ENCODE data around the gene ZFC3H1.

Gene ZFC3H1

DNA sequence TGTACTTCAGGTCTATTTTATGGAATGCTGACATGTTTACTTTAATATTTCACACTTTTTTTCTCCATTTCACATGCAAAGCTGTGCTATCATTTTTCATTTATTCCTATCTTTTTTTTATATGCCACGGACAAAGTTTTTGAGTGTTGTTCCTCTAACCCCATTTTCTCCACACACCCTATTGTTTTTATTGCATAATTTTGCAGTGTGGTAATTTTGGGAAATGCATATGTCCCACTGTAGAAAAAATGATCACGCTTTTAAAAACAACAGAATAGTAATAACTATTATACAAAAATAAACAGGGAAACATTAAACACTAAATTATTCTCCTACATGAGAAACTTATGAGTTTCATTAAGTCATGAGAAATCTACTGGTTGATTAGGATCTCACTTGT is 14.2 kb downstream of the ZFC3H1 start:
- H3K4me1 ChIP-seq: peaks cover 0 to 48% (median 13%) of the 10 kb centered on the region in 10 experiments; a peak in 14 of 20 replicates
- peaks cover 31 to 84% (median 58%) of the 10 kb centered on the region in 11 experiments for H4K20me1 ChIP-seq
- H3K27ac ChIP-seq: no peak overlapping the region
- no peak overlapping the region for H3K4me3 ChIP-seq
- peaks cover 13 to 23% (median 19%) of the 10 kb centered on the region in 11 experiments for H3K9me3 ChIP-seq (replicated peaks in 1 of 11)
- H3K4me2 ChIP-seq: no peak overlapping the region
- H3K27me3 ChIP-seq: no peaks in the 10 kb centered on the region
- peaks cover 90 to 100% (median 98%) of the 10 kb centered on the region in 11 experiments for H3K36me3 ChIP-seq
- no peak for TF ChIP-seq Cebpa-rat (IDR thresholded peaks at IDR 0.05)
- no peak overlapping the region for H3K9ac ChIP-seq

DNA sequence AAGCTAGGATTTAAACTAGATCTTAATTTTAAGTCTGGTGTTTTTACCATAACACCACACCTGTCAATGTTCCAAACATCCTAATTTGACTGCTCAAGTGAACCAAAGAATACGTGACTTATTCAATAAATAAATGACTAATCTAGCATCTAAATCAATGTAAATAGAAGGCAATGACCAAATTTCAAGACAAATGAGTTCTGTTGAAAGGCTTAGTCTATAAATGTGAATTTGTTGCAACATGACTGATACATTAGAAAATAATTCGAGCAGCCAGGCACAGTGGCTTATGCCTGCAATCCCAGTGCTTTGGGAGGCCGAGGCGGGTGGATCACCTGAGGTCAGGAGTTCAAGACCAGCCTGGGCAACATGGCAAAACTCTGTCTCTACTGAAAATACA is 15.1 kb downstream of the ZFC3H1 start:
- H3K9ac ChIP-seq: no peak overlapping the region
- TF ChIP-seq Cebpa-rat (IDR thresholded peaks at IDR 0.05): no peak
- no peak overlapping the region for H3K27ac ChIP-seq
- H3K4me2 ChIP-seq: no peak overlapping the region
- H3K4me1 ChIP-seq: peaks cover 0 to 57% (median 13%) of the 10 kb centered on the region in 10 experiments; a peak in 14 of 20 replicates
- H3K9me3 ChIP-seq (replicated peaks in 1 of 11): peaks cover 5 to 14% (median 10%) of the 10 kb centered on the region in 11 experiments
- H3K36me3 ChIP-seq: peaks cover 90 to 100% (median 98%) of the 10 kb centered on the region in 11 experiments
- no peaks in the 10 kb centered on the region for H3K27me3 ChIP-seq
- no peak overlapping the region for H3K4me3 ChIP-seq
- peaks cover 31 to 84% (median 53%) of the 10 kb centered on the region in 11 experiments for H4K20me1 ChIP-seq

DNA sequence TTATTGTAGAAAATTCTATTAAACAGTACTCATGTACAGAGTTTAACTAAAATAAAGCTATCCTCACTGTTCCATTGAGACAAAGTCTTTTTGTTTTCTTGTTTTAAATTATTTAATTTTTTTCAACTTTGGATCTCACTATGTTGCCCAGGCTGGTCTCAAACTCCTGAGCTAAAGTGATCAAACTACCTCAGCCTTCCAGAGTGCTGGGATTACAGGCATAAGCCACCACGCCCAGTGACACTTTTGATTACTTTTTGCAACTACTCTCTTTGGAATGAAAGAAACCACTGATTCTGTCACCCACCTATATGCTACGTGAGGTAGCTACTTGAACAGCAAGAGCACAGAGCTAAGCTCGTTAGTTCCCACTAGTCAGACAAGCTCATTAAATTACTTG is 17.1 kb downstream of the ZFC3H1 start:
- Histone ChIP-seq H3K9ac (no peak overlapping the region), H3K4me3 (no peak overlapping the region), H3K9me3 (replicated peaks in 1 of 11) (0 out of 22 replicates have a peak, but pooled peaks cover 0 to 4% (median 0%) of the 10 kb centered on the region in 11 experiments), H3K27me3 (no peaks in the 10 kb centered on the region), H3K4me1 (peaks cover 0 to 49% (median 13%) of the 10 kb centered on the region in 10 experiments; a peak in 14 of 20 replicates), H3K4me2 (peak overlapping the region in 2 of 11 experiments; percentile 75 to 79; a peak in 3 of 22 replicates), H3K36me3 (peaks cover 90 to 100% (median 98%) of the 10 kb centered on the region in 11 experiments), H4K20me1 (peaks cover 26 to 84% (median 51%) of the 10 kb centered on the region in 11 experiments; a peak in 21 of 22 replicates), H3K27ac (peak overlapping the region in 2 of 11 experiments; percentile 68 to 71; a peak in 2 of 22 replicates)
- no peak for TF ChIP-seq Cebpa-rat (IDR thresholded peaks at IDR 0.05)

GRCh38 chr12:71645268-71645667 is 18.4 kb downstream of the ZFC3H1 start:
- no peak for TF ChIP-seq Cebpa-rat (IDR thresholded peaks at IDR 0.05)
- Histone ChIP-seq H3K36me3 (peaks cover 89 to 100% (median 98%) of the 10 kb centered on the region in 11 experiments), H4K20me1 (peaks cover 19 to 82% (median 42%) of the 10 kb centered on the region in 11 experiments; a peak in 19 of 22 replicates), H3K9me3 (replicated peaks in 1 of 11) (0 out of 22 replicates have a peak, but pooled peaks cover 0 to 4% (median 0%) of the 10 kb centered on the region in 11 experiments), H3K27ac (peak overlapping the region in 8 of 11 experiments; percentile 0 to 71 (median 52); a peak in 12 of 22 replicates), H3K4me2 (peak overlapping the region in 7 of 11 experiments; percentile 8 to 79 (median 34); a peak in 10 of 22 replicates), H3K9ac (peak overlapping the region in 2 of 11 experiments; percentile 50 to 62; a peak in 2 of 22 replicates), H3K27me3 (no peaks in the 10 kb centered on the region), H3K4me1 (peaks cover 0 to 39% (median 13%) of the 10 kb centered on the region in 10 experiments; a peak in 14 of 20 replicates), H3K4me3 (no peak overlapping the region)

DNA sequence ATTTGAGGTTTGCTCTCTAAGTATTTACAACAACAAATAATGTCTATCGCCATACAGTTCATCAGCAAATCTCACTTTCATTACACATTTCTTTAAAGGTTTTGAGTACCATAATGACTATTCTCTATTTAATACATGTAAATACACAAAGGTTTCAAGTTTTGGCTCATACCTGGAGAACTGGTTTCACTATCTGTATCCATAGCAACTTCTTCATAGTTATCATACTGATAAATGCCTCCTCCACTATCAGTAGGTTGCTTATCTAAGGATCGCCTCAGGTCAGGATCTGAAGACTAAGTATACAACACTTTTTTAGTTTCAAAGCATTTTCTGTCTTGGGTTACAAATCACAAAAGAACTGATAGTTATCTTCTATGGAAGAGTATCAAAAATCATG is 21.4 kb downstream of the ZFC3H1 start:
- no peak for TF ChIP-seq Cebpa-rat (IDR thresholded peaks at IDR 0.05)
- Histone ChIP-seq H3K27me3 (no peaks in the 10 kb centered on the region), H3K36me3 (peaks cover 86 to 100% (median 98%) of the 10 kb centered on the region in 11 experiments)

GRCh38 chr12:71641390-71641789 is 22.3 kb downstream of the ZFC3H1 start:
- no peak overlapping the region for H3K27ac ChIP-seq
- no peak overlapping the region for H3K4me3 ChIP-seq
- no peak for TF ChIP-seq Cebpa-rat (IDR thresholded peaks at IDR 0.05)
- peaks cover 0 to 36% (median 13%) of the 10 kb centered on the region in 10 experiments; a peak in 14 of 20 replicates for H3K4me1 ChIP-seq
- peaks cover 8 to 88% (median 41%) of the 10 kb centered on the region in 11 experiments; a peak in 18 of 22 replicates for H4K20me1 ChIP-seq
- no peaks in the 10 kb centered on the region for H3K9me3 ChIP-seq (replicated peaks in 1 of 11)
- H3K4me2 ChIP-seq: no peak overlapping the region
- H3K27me3 ChIP-seq: no peaks in the 10 kb centered on the region
- no peak overlapping the region for H3K9ac ChIP-seq
- H3K36me3 ChIP-seq: peaks cover 82 to 100% (median 95%) of the 10 kb centered on the region in 11 experiments

More for the DNA sequence above, 21.4 kb downstream of the ZFC3H1 start:
- H3K9me3 ChIP-seq (replicated peaks in 1 of 11): 0 out of 22 replicates have a peak, but pooled peaks cover 0 to 4% (median 0%) of the 10 kb centered on the region in 11 experiments
- H3K9ac ChIP-seq: no peak overlapping the region
- H3K4me3 ChIP-seq: no peak overlapping the region
- peaks cover 6 to 82% (median 38%) of the 10 kb centered on the region in 11 experiments; a peak in 18 of 22 replicates for H4K20me1 ChIP-seq
- no peak overlapping the region for H3K4me2 ChIP-seq
- H3K27ac ChIP-seq: no peak overlapping the region
- H3K4me1 ChIP-seq: peaks cover 0 to 41% (median 13%) of the 10 kb centered on the region in 10 experiments; a peak in 14 of 20 replicates

- H3K9me3 ChIP-seq (replicated peaks in 1 of 11): no peaks in the 10 kb centered on the region
- TF ChIP-seq Cebpa-rat (IDR thresholded peaks at IDR 0.05): no peak
Observed at GRCh38 chr12:71640316-71640715, 23.3 kb downstream of the ZFC3H1 start.

GRCh38 chr12:71639341-71639760 is 24.3 kb downstream of the ZFC3H1 start:
- H3K36me3 ChIP-seq: peaks cover 80 to 100% (median 97%) of the 10 kb centered on the region in 11 experiments
- H3K4me1 ChIP-seq: peaks cover 0 to 16% (median 0%) of the 10 kb centered on the region in 10 experiments; a peak in 4 of 20 replicates
- H3K4me3 ChIP-seq: no peak overlapping the region
- TF ChIP-seq Cebpa-rat (IDR thresholded peaks at IDR 0.05): no peak
- H3K27ac ChIP-seq: no peak overlapping the region
- H3K4me2 ChIP-seq: no peak overlapping the region
- peaks cover 12 to 96% (median 31%) of the 10 kb centered on the region in 11 experiments; a peak in 18 of 22 replicates for H4K20me1 ChIP-seq
- no peak overlapping the region for H3K9ac ChIP-seq
- H3K9me3 ChIP-seq (replicated peaks in 1 of 11): no peaks in the 10 kb centered on the region
- H3K27me3 ChIP-seq: no peaks in the 10 kb centered on the region

More at GRCh38 chr12:71640316-71640715, 23.3 kb downstream of the ZFC3H1 start:
- Histone ChIP-seq H3K4me3 (no peak overlapping the region), H4K20me1 (peaks cover 12 to 98% (median 37%) of the 10 kb centered on the region in 11 experiments; a peak in 18 of 22 replicates), H3K27ac (no peak overlapping the region), H3K4me2 (no peak overlapping the region), H3K4me1 (peaks cover 0 to 25% (median 4%) of the 10 kb centered on the region in 10 experiments; a peak in 14 of 20 replicates), H3K36me3 (peaks cover 81 to 100% (median 97%) of the 10 kb centered on the region in 11 experiments), H3K27me3 (no peaks in the 10 kb centered on the region), H3K9ac (no peak overlapping the region)

DNA sequence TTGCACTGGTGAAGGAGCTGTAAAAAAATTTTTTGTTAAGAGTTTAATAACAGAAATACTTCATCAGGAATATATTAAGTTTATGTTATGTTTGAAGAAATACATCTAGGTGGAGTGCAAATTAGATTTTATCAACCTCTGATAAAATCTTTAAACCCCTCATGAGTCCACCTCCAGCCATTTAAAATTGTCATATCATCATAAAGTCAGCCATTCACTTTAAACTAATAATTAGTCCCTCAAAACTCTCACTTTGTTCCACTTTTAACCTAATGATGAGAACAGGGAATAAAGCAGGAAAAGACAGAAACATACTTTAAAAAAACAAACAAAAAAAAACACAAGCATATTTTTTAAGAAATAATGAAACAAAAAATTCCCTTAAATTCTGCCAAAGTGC is 25.1 kb downstream of the ZFC3H1 start:
- Histone ChIP-seq H3K27ac (no peak overlapping the region), H3K27me3 (no peaks in the 10 kb centered on the region)

More for the DNA sequence above, 25.1 kb downstream of the ZFC3H1 start:
- no peak overlapping the region for H3K4me3 ChIP-seq
- H3K4me2 ChIP-seq: no peak overlapping the region
- H3K36me3 ChIP-seq: peaks cover 80 to 100% (median 97%) of the 10 kb centered on the region in 11 experiments
- peaks cover 0 to 9% (median 0%) of the 10 kb centered on the region in 10 experiments; a peak in 2 of 20 replicates for H3K4me1 ChIP-seq
- no peaks in the 10 kb centered on the region for H3K9me3 ChIP-seq (replicated peaks in 1 of 11)
- peaks cover 12 to 96% (median 31%) of the 10 kb centered on the region in 11 experiments; a peak in 18 of 22 replicates for H4K20me1 ChIP-seq
- TF ChIP-seq Cebpa-rat (IDR thresholded peaks at IDR 0.05): no peak
- no peak overlapping the region for H3K9ac ChIP-seq

All from BLaER1 treated with 17β-estradiol and CSF1 and Interleukin-3, amounts not matched to agents 10 nM and 100 nM (cell line).